GM21786 (cell line): ENCODE results near the gene LRRC7.

Experiments
- ATAC-seq: cut with Tn5 transposase; IDR thresholded peaks from one replicate; pipeline ENCODE4 v1.9.1; 2021; ENCODE audit not compliant: unreplicated experiment

LRRC7 gene

GRCh38 chr1:69765951-69766350 lies 198.2 kb downstream of the LRRC7 start:
- no peak for ATAC-seq

GRCh38 chr1:69766431-69767180 lies 198.9 kb downstream of the LRRC7 start:
- ATAC-seq: no peak

GRCh38 chr1:69776555-69776954 lies 208.8 kb downstream of the LRRC7 start:
- ATAC-seq: no peak

- no peak for ATAC-seq
Observed at GRCh38 chr1:69777423-69777822, 209.7 kb downstream of the LRRC7 start.

GRCh38 chr1:69777971-69778370 lies 210.2 kb downstream of the LRRC7 start:
- ATAC-seq: no peak

- ATAC-seq: no peak
Observed at GRCh38 chr1:69787151-69787550, 219.4 kb downstream of the LRRC7 start.

GRCh38 chr1:69791311-69791710 lies 223.6 kb downstream of the LRRC7 start:
- ATAC-seq: no peak

- ATAC-seq: no peak
Observed at GRCh38 chr1:69794831-69795230, 227.1 kb downstream of the LRRC7 start.

GRCh38 chr1:69814926-69815325 lies 247.2 kb downstream of the LRRC7 start:
- ATAC-seq: no peak

GRCh38 chr1:69824932-69825331 lies 257.2 kb downstream of the LRRC7 start:
- no peak for ATAC-seq

GRCh38 chr1:69827732-69828131 lies 260.0 kb downstream of the LRRC7 start:
- no peak for ATAC-seq

GRCh38 chr1:69833536-69833935 lies 265.8 kb downstream of the LRRC7 start:
- no peak for ATAC-seq

GRCh38 chr1:69834336-69834735 lies 266.6 kb downstream of the LRRC7 start:
- ATAC-seq: no peak

- ATAC-seq: no peak
Observed at GRCh38 chr1:69835955-69836354, 268.2 kb downstream of the LRRC7 start.

- no peak for ATAC-seq
Observed at GRCh38 chr1:69836971-69837636, 269.4 kb downstream of the LRRC7 start.

GRCh38 chr1:69842326-69842725 lies 274.6 kb downstream of the LRRC7 start:
- no peak for ATAC-seq

- no peak for ATAC-seq
Observed at GRCh38 chr1:69845655-69846054, 277.9 kb downstream of the LRRC7 start.

- no peak for ATAC-seq
Observed at GRCh38 chr1:69846267-69846666, 278.5 kb downstream of the LRRC7 start.

GRCh38 chr1:69847670-69848069 lies 279.9 kb downstream of the LRRC7 start:
- no peak for ATAC-seq

- no peak for ATAC-seq
Observed at GRCh38 chr1:69852151-69852550, 284.4 kb downstream of the LRRC7 start.

- ATAC-seq: no peak
Observed at GRCh38 chr1:69852706-69853105, 285.0 kb downstream of the LRRC7 start.

- no peak for ATAC-seq
Observed at GRCh38 chr1:69858534-69858933, 290.8 kb downstream of the LRRC7 start.

GRCh38 chr1:69861641-69862040 lies 293.9 kb downstream of the LRRC7 start:
- ATAC-seq: no peak
